Effector memory CD8-positive, alpha-beta T cell (primary cell): ENCODE results near the gene NOP16.
A peak's percentile ranks its signal among the peaks of the same experiment; 100 is the strongest.
"Not testable (repeated sequence)": the region's sequence is repeated elsewhere in the genome, so short reads cannot be mapped to it uniquely, and the experiment has no call there.

Experiments
- ATAC-seq: fragments of 150-1000 bp; cut with Tn5 transposase; replicated peaks from 2 replicates; pipeline ENCODE4 v1.10.0; 2021; ENCODE audit warnings: mild to moderate bottlenecking, moderate library complexity
- DNase-seq, 3 experiments: peaks; one replicate each; pipeline ENCODE4 v3.0.0; 2021
- H3K27ac Mint-ChIP-seq, 2 donors: one replicate each; pipeline ENCODE4 v1.8.0; 2022; ENCODE audit warnings: mild to moderate bottlenecking in 2 of 2, mixed read lengths in 2 of 2, moderate library complexity in 2 of 2
- H3K27me3 Mint-ChIP-seq, 2 donors: one replicate each; pipeline ENCODE4 v1.8.0; 2022; ENCODE audit warnings: mixed read lengths in 2 of 2
- H3K36me3 Mint-ChIP-seq: one replicate; pipeline ENCODE4 v1.8.0; 2022; ENCODE audit warnings: mild to moderate bottlenecking, moderate library complexity, mixed read lengths; ENCODE audit not compliant: insufficient read depth
- H3K4me1 Mint-ChIP-seq, 2 donors: one replicate each; pipeline ENCODE4 v1.8.0; 2022; ENCODE audit warnings: low read depth in 2 of 2, mixed read lengths in 2 of 2
- H3K4me3 Mint-ChIP-seq, 2 donors: one replicate each; pipeline ENCODE4 v1.8.0; 2022; ENCODE audit warnings: mild to moderate bottlenecking in 2 of 2, mixed read lengths in 2 of 2, moderate library complexity in 2 of 2
- H3K9me3 Mint-ChIP-seq, 2 donors: one replicate each; pipeline ENCODE4 v1.8.0; 2022; ENCODE audit warnings: mixed read lengths in 2 of 2

NOP16 gene

DNA sequence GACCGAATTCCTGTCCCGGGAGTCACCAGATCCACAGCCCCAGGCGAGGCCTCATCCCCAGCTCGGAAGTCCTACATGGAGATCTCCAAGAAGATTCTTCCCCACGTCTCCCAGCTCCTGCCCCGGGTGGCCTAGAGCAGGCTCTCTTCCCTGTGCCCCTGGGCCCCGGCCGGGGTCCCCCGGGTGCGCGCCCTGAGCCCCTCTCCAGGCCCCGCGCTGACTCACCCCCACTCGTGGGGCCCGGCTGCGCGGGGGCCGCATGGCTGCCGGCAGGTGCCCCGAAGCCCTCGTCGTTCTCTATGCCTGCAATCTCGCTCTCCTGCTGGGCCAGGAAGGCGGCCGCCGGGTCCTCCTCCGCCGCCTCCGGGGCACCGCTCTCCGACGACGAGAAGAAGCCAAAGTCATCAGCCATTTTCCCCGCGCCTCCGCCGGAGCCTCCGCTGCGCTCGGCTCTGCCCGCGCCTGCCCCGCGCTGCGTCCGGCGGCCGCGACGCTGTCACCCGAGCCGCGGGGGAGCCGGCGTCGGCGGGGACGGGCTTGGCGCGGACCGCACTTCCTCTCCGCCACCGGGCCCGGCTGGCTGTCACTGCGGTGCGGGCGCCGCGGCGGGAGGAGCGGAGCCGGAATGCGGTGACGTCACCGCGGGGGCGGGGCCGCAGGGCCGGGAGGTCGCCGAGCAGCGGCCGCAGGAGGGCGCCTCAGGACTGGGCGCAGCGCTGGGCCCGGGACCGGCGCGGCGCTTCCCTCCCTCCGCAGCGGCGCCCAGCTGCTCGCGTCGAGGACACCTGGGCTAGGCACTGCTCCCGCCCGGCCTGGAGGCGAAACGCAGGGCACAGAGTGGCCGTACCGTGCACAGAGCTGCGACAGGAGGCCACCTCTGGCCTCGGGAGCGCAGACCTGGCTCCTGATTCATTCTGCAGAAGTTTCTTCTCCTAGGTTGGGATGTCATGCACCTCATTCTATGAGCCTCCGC is 27.8 kb upstream of the NOP16 start, which contains the start of gene CLTB:
TSS of gene CLTB (minus strand) at position 588 of the 973 bp plus-strand sequence. CDS start at position 412, 176 bp downstream.
- Mint-ChIP-seq H3K36me3 (peaks cover 21% of the 10 kb centered on the region), H3K27ac (peak within 1 kb of the TSS; percentile 91 to 92), H3K4me3 (peak within 1 kb of the TSS; percentile 82 to 83), H3K9me3 (no peaks in the 10 kb centered on the region), H3K27me3 (no peaks in the 10 kb centered on the region), H3K4me1 (peaks cover 34 to 39% of the 10 kb centered on the region in 2 donors)
- ATAC-seq: peak; percentile 89
- peak; percentile 73 to 78 (median 76) for DNase-seq

DNA sequence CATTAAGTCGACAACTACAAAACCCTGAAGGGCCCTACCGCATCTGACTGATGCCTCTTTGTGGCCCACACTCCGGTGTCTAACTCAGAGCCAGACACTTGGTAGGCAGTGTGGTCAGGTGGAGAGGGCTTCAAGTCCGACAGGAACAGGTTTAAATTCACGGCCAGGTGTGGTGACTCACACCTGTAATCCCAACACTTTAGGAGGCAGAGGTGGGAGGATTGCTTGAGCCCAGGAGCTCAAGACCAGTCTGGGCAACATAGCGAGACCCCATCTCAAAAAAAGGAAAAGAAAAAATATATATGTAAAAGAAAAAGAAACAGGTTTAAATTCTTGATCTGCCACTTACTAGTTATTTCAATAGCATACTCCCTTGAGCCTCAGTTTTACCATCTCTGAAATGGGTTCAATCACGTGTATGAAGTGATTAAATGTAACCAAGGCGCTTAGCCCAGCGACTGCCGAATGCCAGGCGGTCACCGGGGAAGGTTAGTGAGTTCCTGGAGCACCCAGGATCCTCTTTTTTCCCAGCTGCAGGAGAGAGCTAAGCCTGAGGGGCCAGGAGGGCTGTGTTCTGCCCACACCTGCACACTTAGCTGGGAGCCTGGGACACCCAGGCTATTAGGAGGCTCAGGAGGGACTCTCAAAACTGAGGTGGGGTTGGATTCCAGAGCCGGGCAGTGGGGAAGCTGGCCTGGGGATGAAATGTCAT is 27.0 kb upstream of the NOP16 start:
- H3K4me3 Mint-ChIP-seq: peak overlapping the region; percentile 82 to 83
- H3K27ac Mint-ChIP-seq: peak overlapping the region; percentile 91 to 92
- peaks cover 39 to 45% of the 10 kb centered on the region in 2 donors for H3K4me1 Mint-ChIP-seq
- peaks cover 27% of the 10 kb centered on the region for H3K36me3 Mint-ChIP-seq
- no peaks in the 10 kb centered on the region for H3K9me3 Mint-ChIP-seq
- ATAC-seq (no peak), DNase-seq (no peak)
- H3K27me3 Mint-ChIP-seq: no peaks in the 10 kb centered on the region

DNA sequence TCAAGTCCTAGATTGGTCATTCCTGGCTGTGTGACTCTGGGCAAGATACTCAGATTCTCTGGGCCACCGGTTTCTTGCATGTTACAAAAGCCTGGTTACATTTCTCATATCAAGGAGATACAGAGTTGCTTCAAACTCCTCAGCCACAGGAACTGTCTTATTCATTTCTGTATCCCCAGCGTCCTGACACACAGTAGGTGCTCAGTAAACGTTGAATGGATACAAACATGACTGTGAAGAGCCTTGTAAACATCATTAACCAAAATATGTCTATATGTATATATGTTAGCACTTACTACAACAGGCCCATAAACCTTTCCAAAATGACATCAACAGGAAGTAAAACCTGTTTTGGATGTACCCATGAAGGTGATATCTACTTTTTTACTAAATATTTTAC is 26.3 kb upstream of the NOP16 start:
- Mint-ChIP-seq H3K27ac (peak overlapping the region; percentile 91 to 92), H3K36me3 (peaks cover 33% of the 10 kb centered on the region)

DNA sequence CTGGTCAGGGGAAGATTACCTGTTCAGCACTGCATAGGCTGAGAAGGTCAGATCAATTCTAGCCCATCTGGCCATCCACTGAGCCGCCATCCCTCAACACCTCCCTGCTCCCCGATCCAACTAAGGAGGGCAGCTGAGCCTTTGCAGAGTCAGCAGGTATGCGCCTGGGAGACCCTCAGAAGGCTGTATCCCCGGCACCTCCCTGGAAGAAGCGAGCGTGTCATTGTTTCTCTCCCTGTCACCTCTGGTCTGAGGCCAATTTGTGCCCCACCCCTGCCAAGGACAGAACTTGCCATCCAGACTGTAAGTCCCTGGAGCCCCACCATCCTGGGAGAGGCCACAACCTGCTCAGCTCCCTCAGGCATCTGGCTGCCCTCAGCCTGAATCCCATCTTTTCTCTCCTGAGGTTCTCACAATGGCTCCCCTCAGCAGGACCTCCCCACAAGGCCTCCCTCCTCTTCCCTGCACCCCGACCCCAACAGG is 25.4 kb upstream of the NOP16 start:
- no peaks in the 10 kb centered on the region for H3K27me3 Mint-ChIP-seq
- H3K27ac Mint-ChIP-seq: peak overlapping the region; percentile 91 to 92
- H3K9me3 Mint-ChIP-seq: no peaks in the 10 kb centered on the region
- no peak overlapping the region for H3K4me3 Mint-ChIP-seq
- H3K36me3 Mint-ChIP-seq: peaks cover 41% of the 10 kb centered on the region
- DNase-seq (no peak), ATAC-seq (no peak)
- peaks cover 39 to 45% of the 10 kb centered on the region in 2 donors for H3K4me1 Mint-ChIP-seq

More for the DNA sequence above, 26.3 kb upstream of the NOP16 start:
- Mint-ChIP-seq H3K27me3 (no peaks in the 10 kb centered on the region), H3K4me3 (peak overlapping the region; percentile 82 to 83), H3K9me3 (no peaks in the 10 kb centered on the region), H3K4me1 (peaks cover 39 to 45% of the 10 kb centered on the region in 2 donors)
- ATAC-seq (no peak), DNase-seq (no peak)

DNA sequence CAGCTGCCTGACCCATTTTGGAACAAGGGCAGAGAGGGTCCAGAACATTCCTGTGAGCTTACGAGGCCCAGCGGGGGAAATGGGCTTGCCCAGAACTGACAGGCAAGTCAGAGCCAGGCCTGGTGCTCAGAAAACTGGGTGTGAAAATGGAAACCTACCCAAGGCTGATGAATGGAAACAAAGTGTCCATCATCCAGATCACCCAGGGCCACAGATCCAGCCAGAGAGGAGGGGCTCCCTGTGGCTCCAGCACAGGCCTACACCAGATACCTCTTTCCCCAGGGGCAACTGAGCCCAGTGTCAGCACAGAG is 24.8 kb upstream of the NOP16 start:
- no peak for ATAC-seq
- no peak overlapping the region for H3K4me3 Mint-ChIP-seq
- peaks cover 39 to 45% of the 10 kb centered on the region in 2 donors for H3K4me1 Mint-ChIP-seq
- no peaks in the 10 kb centered on the region for H3K27me3 Mint-ChIP-seq
- no peak for DNase-seq
- peaks cover 42% of the 10 kb centered on the region for H3K36me3 Mint-ChIP-seq
- peak overlapping the region; percentile 41 to 91 for H3K27ac Mint-ChIP-seq
- H3K9me3 Mint-ChIP-seq: no peaks in the 10 kb centered on the region

DNA sequence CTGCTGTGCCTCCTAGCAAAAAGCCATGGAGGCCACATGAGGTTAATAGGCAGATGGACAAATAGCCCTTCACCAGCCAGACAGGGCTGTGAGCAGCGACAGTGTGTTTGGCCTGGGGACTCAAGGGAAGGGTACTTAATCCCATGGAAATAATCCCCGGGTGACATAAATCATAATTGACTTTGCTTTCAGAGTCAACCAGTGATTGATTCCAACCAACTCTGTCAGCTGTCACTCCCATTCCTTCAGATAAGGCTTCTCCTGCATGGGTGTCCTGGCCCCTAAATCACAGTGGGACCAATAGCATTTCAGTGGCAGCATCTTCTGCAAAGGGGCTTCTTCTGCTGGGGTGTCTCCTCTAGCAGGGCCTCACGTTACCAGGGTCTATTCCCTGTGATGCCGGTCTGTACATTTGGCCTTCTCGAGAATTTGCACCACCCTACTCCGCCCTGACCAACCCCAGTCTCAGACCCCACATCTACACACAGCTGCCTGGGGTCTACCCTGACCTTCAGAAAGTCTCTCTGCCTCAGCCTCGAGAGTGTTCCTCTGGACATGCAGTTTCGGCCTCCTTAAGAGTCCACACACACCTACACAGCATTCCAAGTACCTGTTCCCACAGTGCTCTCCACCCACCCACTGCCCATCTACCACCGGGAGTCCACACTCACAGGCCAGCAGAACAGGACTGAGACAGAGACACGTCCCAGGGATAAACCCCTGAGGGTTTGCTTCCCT is 24.3 kb upstream of the NOP16 start:
- ATAC-seq (no peak), DNase-seq (no peak)
- H3K27me3 Mint-ChIP-seq: no peaks in the 10 kb centered on the region
- H3K4me1 Mint-ChIP-seq: peaks cover 39 to 45% of the 10 kb centered on the region in 2 donors
- H3K9me3 Mint-ChIP-seq: no peaks in the 10 kb centered on the region
- peaks cover 47% of the 10 kb centered on the region for H3K36me3 Mint-ChIP-seq
- peak overlapping the region; percentile 41 to 69 for H3K27ac Mint-ChIP-seq
- no peak overlapping the region for H3K4me3 Mint-ChIP-seq

DNA sequence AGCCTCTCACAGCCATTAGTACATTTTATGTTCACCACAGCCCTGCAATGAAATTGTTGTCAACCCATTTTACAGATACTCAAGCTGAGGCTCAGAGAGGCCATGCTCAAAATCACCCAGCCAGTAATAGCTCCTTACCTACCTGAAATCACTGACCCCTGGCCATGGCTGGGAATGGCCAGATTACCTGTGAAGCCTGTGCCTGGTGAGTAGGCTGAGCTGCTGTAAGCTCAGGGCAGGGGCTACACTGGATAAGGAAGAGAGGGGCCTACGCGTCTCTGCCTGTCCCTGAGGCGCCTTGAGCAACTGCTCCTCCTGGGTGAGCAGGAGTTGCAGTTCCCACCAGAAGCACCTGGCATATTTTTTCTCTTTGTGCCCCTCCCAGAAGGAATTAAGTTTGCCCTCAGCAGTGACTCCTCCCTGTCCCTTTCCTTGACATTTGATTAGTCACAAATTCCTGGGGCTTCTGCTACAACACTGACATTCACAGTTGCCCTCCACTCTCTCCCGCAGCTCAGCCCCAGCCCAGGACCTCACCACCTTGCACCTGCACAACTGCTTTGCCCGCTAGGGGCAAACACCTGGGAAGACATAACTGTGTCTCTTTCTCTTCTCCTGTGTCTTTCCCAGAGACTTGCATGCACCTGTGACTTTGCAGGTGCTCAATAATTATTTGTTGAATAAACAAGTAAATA is 22.2 kb upstream of the NOP16 start:
- no peaks in the 10 kb centered on the region for H3K27me3 Mint-ChIP-seq
- H3K27ac Mint-ChIP-seq: peak overlapping the region in 1 of 2 donors; percentile 36
- peaks cover 33 to 37% of the 10 kb centered on the region in 2 donors for H3K4me1 Mint-ChIP-seq
- H3K4me3 Mint-ChIP-seq: no peak overlapping the region
- peaks cover 58% of the 10 kb centered on the region for H3K36me3 Mint-ChIP-seq
- no peak for DNase-seq
- H3K9me3 Mint-ChIP-seq: no peaks in the 10 kb centered on the region
- no peak for ATAC-seq

DNA sequence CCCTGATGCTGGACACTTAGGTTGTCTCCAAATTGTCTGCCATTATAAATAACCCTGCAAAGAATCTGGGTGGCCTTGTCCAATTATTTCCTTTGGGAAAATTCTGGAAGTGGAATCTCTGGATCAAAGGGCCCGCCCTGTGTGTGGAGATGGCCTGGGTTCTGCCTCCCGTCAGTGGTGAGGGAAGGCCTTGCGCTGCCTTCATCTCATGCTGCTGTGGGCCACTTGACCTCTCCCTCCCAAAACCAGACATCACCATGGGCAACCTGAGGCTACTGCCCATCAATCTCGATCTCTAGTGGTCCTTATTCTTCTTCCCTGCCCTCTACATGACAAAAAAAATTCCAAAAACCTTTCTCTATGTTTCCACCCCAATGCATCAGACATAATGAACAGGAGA is 21.4 kb upstream of the NOP16 start:
- no peaks in the 10 kb centered on the region for H3K9me3 Mint-ChIP-seq
- no peak for ATAC-seq
- no peak overlapping the region for H3K4me3 Mint-ChIP-seq
- H3K27me3 Mint-ChIP-seq: no peaks in the 10 kb centered on the region
- H3K36me3 Mint-ChIP-seq: peaks cover 52% of the 10 kb centered on the region
- H3K27ac Mint-ChIP-seq: no peak overlapping the region
- H3K4me1 Mint-ChIP-seq: peaks cover 24 to 29% of the 10 kb centered on the region in 2 donors
- DNase-seq: no peak

DNA sequence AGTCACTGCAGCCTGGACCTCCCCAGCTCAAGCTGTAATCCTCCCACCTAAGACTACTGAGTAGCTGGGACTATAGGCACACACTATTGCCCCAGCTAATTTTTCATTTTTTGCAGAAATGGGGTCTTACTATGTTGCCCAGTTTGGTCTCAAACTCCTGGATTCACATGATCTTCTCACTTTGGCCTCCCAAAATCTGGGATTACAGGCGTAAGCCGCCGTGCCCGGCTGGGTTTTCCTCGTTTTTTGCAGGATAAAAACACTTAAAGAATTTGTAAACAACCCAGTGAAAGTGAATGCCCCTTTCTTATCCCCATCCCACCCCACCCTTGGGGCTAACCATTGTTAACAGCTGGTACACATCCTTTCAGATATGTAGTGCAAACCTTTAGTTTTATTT is 20.2 kb upstream of the NOP16 start:
- H3K27ac Mint-ChIP-seq: no peak overlapping the region
- H3K36me3 Mint-ChIP-seq: peaks cover 52% of the 10 kb centered on the region
- no peaks in the 10 kb centered on the region for H3K9me3 Mint-ChIP-seq
- DNase-seq: no peak
- no peak for ATAC-seq
- H3K27me3 Mint-ChIP-seq: no peaks in the 10 kb centered on the region
- H3K4me1 Mint-ChIP-seq: peaks cover 13 to 19% of the 10 kb centered on the region in 2 donors
- H3K4me3 Mint-ChIP-seq: no peak overlapping the region

DNA sequence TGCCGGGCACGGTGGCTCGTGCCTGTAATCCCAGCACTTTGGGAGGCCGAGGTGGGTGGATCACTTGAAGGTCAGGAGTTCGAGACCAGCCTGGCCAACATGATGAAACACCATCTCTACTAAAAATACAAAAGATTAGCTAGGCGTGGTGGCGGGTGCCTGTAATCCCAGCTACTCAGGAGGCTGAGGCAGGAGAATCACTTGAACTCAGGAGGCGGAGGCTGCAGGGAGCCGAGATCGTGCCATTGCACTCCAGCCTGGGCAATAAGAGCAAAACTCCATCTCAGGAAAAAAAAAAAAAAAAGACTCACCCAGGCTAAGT is 19.8 kb upstream of the NOP16 start:
- H3K27ac Mint-ChIP-seq, ATAC-seq, H3K4me3 Mint-ChIP-seq, H3K9me3 Mint-ChIP-seq, DNase-seq, H3K27me3 Mint-ChIP-seq: not testable (repeated sequence)
- Mint-ChIP-seq H3K36me3 (peaks cover 56% of the 10 kb centered on the region), H3K4me1 (peaks cover 12 to 19% of the 10 kb centered on the region in 2 donors)

DNA sequence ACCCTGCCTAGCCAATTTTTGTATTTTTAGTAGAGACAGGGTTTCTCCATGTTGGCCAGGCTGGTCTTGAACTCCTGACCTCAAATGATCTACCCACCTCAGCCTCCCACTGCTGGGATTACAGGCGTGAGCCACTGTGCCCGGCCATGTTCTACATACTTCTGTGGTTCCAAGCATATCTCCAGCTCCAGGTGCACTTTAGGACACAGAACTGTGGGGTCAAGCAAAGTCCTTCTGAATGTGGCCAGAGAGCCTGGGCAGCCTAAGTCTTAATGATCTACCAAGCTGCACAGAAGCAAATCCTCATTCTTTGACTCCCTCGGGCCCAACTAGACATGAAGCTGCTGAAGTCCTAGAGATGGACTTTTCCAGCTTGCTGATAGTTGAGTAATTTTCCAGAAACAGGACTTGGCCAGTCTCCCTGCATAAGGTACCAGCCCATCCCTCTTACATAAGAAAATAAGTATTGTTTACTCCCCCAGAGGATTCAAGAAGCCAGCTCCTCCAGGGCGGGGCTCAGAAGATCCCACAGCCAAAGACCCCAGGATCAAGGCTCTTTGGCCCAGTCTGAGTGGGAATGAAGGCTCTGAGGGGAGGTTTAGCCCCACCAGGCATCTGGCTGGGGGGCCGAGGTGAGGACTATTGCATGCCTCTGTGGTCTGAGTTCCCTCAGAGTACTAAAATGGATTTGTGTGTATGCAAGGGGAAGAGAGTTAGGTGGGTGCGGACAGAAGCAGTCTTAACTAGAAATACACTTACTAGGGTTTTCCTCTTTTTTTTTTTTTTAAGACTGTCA is 19.3 kb upstream of the NOP16 start:
- no peak overlapping the region for H3K4me3 Mint-ChIP-seq
- H3K27me3 Mint-ChIP-seq: no peaks in the 10 kb centered on the region
- no peak for DNase-seq
- peaks cover 53% of the 10 kb centered on the region for H3K36me3 Mint-ChIP-seq
- no peak overlapping the region for H3K27ac Mint-ChIP-seq
- peaks cover 13 to 15% of the 10 kb centered on the region in 2 donors for H3K4me1 Mint-ChIP-seq
- no peak for ATAC-seq
- H3K9me3 Mint-ChIP-seq: no peaks in the 10 kb centered on the region

DNA sequence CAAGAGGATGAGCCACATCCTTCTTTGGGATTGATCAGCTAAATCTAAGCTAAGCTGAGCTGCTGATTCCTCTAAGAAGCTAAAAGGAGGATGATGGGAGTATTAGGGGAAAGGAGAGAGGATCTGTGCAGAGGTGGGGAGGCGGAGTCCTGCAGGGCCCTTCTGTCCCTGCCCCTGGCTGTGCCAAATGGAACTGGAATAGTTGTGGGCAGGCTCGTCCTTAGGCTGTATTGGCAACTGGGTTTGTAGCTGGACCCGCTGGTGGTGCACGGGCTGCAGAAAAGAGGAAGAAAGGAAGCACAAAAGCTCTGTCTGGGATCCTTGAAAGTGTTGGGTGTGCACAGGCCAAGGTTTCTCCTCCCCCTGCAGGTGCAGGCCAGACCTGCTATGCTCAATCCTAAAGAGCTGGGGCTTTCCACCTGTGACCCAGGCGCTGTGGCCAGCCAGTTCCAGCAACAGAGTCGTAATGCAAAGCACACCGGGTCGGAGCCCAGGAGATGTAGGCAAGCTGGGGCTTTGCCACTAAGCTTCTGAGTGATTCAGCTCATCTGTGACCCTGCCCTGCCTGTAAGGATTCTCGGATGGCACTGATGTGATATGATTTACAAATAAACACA is 18.1 kb upstream of the NOP16 start:
- no peak for DNase-seq

More for the DNA sequence above, 18.1 kb upstream of the NOP16 start:
- peak overlapping the region in 1 of 2 donors; percentile 30 for H3K27ac Mint-ChIP-seq
- peaks cover 52% of the 10 kb centered on the region for H3K36me3 Mint-ChIP-seq
- H3K9me3 Mint-ChIP-seq: no peaks in the 10 kb centered on the region
- no peak overlapping the region for H3K4me3 Mint-ChIP-seq
- peaks cover 12 to 13% of the 10 kb centered on the region in 2 donors for H3K4me1 Mint-ChIP-seq
- ATAC-seq: no peak
- H3K27me3 Mint-ChIP-seq: no peaks in the 10 kb centered on the region
